H9 (cell line): ENCODE results near the gene DENND5B. TPM values are rescaled to one million over a fixed set of nuclear protein-coding genes. Genes with fewer than 3 reads are reported as not detected.

ENCODE experiments used
- DNase-seq: peaks from one replicate; pipeline ENCODE4 v3.0.0-alpha.2; 2017
- H2AFZ ChIP-seq: one replicate; pipeline ENCODE4 v1.6.1; 2013; ENCODE audit warnings: mild to moderate bottlenecking, low read length, control low read depth, moderate library complexity
- H2AK5ac ChIP-seq: 2 replicates; pipeline ENCODE4 v1.6.1; 2013; ENCODE audit warnings: low read length, control low read depth, mixed read lengths; ENCODE audit not compliant: insufficient read length
- H2BK120ac ChIP-seq: one replicate; pipeline ENCODE4 v1.6.1; 2013; ENCODE audit warnings: low read depth, mild to moderate bottlenecking, low read length, control low read depth, inconsistent platforms; ENCODE audit not compliant: poor library complexity, severe bottlenecking
- H2BK12ac ChIP-seq: 2 replicates; pipeline ENCODE4 v1.6.1; 2013; ENCODE audit warnings: low read length, control low read depth, mixed read lengths, low read depth; ENCODE audit not compliant: insufficient read length
- H2BK15ac ChIP-seq: 2 replicates; pipeline ENCODE4 v1.6.1; 2013; ENCODE audit warnings: low read depth, low read length, control low read depth
- H2BK20ac ChIP-seq: one replicate; pipeline ENCODE4 v1.6.1; 2013; ENCODE audit warnings: low read depth, mild to moderate bottlenecking, low read length, control low read depth, inconsistent platforms; ENCODE audit not compliant: poor library complexity, severe bottlenecking
- H2BK5ac ChIP-seq: 2 replicates; pipeline ENCODE4 v1.6.1; 2013; ENCODE audit warnings: low read length, control low read depth, mixed read lengths; ENCODE audit not compliant: insufficient read length
- H3K14ac ChIP-seq: 2 replicates; pipeline ENCODE4 v1.6.1; 2013; ENCODE audit warnings: low read length, control low read depth; ENCODE audit not compliant: insufficient read depth
- H3K18ac ChIP-seq: 2 replicates; pipeline ENCODE4 v1.6.1; 2013; ENCODE audit warnings: low read depth, mild to moderate bottlenecking, mixed read lengths, low read length, control low read depth; ENCODE audit not compliant: insufficient read length
- H3K23ac ChIP-seq: 2 replicates; pipeline ENCODE4 v1.6.1; 2013; ENCODE audit warnings: low read length, control low read depth, mixed read lengths, low read depth; ENCODE audit not compliant: insufficient read length
- H3K23me2 ChIP-seq: 2 replicates; pipeline ENCODE4 v1.6.1; 2013; ENCODE audit warnings: low read depth, mild to moderate bottlenecking, mixed read lengths, low read length, control low read depth; ENCODE audit not compliant: insufficient read length, poor library complexity, severe bottlenecking
- H3K27ac ChIP-seq: 2 replicates; pipeline ENCODE4 v1.5.1; 2013; ENCODE audit warnings: low read length, control low read depth, mixed read lengths, low read depth; ENCODE audit not compliant: insufficient read length
- H3K27me3 ChIP-seq: 2 replicates; pipeline ENCODE4 v1.6.1; 2013; ENCODE audit warnings: low read length, control low read depth, inconsistent platforms; ENCODE audit not compliant: insufficient read depth
- H3K4ac ChIP-seq: 2 replicates; pipeline ENCODE4 v1.6.1; 2013; ENCODE audit warnings: low read depth, mild to moderate bottlenecking, control low read depth, inconsistent platforms, low read length, moderate library complexity
- H3K4me1 ChIP-seq: 2 replicates; pipeline ENCODE4 v1.6.1; 2013; ENCODE audit warnings: low read length, control low read depth, inconsistent platforms; ENCODE audit not compliant: insufficient read depth
- H3K4me2 ChIP-seq: 2 replicates; pipeline ENCODE4 v1.6.1; 2013; ENCODE audit warnings: low read length, control low read depth, mixed read lengths; ENCODE audit not compliant: insufficient read length, insufficient read depth
- H3K56ac ChIP-seq: 2 replicates; pipeline ENCODE4 v1.6.1; 2013; ENCODE audit warnings: low read depth, mild to moderate bottlenecking, mixed read lengths, low read length, control low read depth; ENCODE audit not compliant: insufficient read length
- H3K79me1 ChIP-seq: 2 replicates; pipeline ENCODE4 v1.6.1; 2013; ENCODE audit warnings: low read depth, mild to moderate bottlenecking, moderate library complexity, low read length, control low read depth, inconsistent platforms; ENCODE audit not compliant: insufficient read depth, poor library complexity, severe bottlenecking
- H3K79me2 ChIP-seq: 2 replicates; pipeline ENCODE4 v1.6.1; 2013; ENCODE audit warnings: low read length, control low read depth, inconsistent platforms; ENCODE audit not compliant: insufficient read depth
- H3K9ac ChIP-seq: 2 replicates; pipeline ENCODE4 v1.6.1; 2013; ENCODE audit warnings: low read length, control low read depth, mixed read lengths; ENCODE audit not compliant: insufficient read length; ENCODE audit errors: extremely low read depth
- H3K9me3 ChIP-seq: one replicate; pipeline ENCODE4 v1.6.1; 2013; ENCODE audit warnings: low read depth, low read length, inconsistent platforms; ENCODE audit not compliant: control insufficient read depth
- H3T11ph ChIP-seq: one replicate; pipeline ENCODE4 v1.6.1; 2013; ENCODE audit warnings: mild to moderate bottlenecking, low read length, control low read depth, inconsistent platforms
- H4K20me1 ChIP-seq: one replicate; pipeline ENCODE4 v1.6.1; 2013; ENCODE audit not compliant: control insufficient read depth, insufficient read length, insufficient read depth
- H4K5ac ChIP-seq: 2 replicates; pipeline ENCODE4 v1.6.1; 2013; ENCODE audit warnings: low read depth, mild to moderate bottlenecking, mixed read lengths, low read length, control low read depth; ENCODE audit not compliant: insufficient read length
- H4K8ac ChIP-seq: replicated peaks from 2 replicates; pipeline ENCODE4 v1.6.1; 2013; ENCODE audit warnings: low read length, control low read depth, mixed read lengths, low read depth; ENCODE audit not compliant: insufficient read length
- H4K91ac ChIP-seq: 2 replicates; pipeline ENCODE4 v1.6.1; 2013; ENCODE audit warnings: low read depth, mild to moderate bottlenecking, moderate library complexity, mixed read lengths, low read length, control low read depth; ENCODE audit not compliant: insufficient read length
- H3K27ac Mint-ChIP-seq, 3 experiments: 2 replicates in 2 of 3; 3 replicates in 1 of 3; pipeline ENCODE4 v1.8.0; 2020 to 2021; ENCODE audit warnings: mixed read lengths in 3 of 3, mild to moderate bottlenecking in 1 of 3, moderate library complexity in 1 of 3
- H3K27me3 Mint-ChIP-seq: 2 replicates; pipeline ENCODE4 v1.8.0; 2021; ENCODE audit warnings: low read depth, mild to moderate bottlenecking, moderate library complexity, mixed read lengths
- H3K36me3 Mint-ChIP-seq, 3 experiments: 2 replicates in 2 of 3; 3 replicates in 1 of 3; pipeline ENCODE4 v1.8.0; 2020 to 2021; ENCODE audit warnings: low read depth in 3 of 3, mixed read lengths in 3 of 3; ENCODE audit not compliant: insufficient read depth in 1 of 3
- H3K4me1 Mint-ChIP-seq, 2 experiments: 2 replicates each; pipeline ENCODE4 v1.8.0; 2020; ENCODE audit warnings: mixed read lengths in 2 of 2
- H3K4me3 Mint-ChIP-seq, 2 experiments: 2 replicates in 1 of 2; 3 replicates in 1 of 2; pipeline ENCODE4 v1.8.0; 2020 to 2021; ENCODE audit warnings: mild to moderate bottlenecking in 2 of 2, mixed read lengths in 2 of 2, moderate library complexity in 1 of 2
- H3K9me3 Mint-ChIP-seq, 2 experiments: 2 replicates in 1 of 2; 3 replicates in 1 of 2; pipeline ENCODE4 v1.8.0; 2020; ENCODE audit warnings: mild to moderate bottlenecking in 2 of 2, mixed read lengths in 2 of 2, moderate library complexity in 1 of 2
- total RNA-seq: library from RNA; stranded (reverse); gene quantifications from 2 replicates; pipeline ENCODE4 v1.2.1, GENCODE V29; 2021
- TF ChIP-seq, protein P1 (sequence below): fragments of 200-600 bp; sonication (generic); conservative IDR thresholded peaks from 3 replicates; pipeline ENCODE4 v1.8.0; 2021; ENCODE audit warnings: antibody characterized with exemption, mild to moderate bottlenecking

The DENND5B gene
- total RNA-seq, 1 experiment from 2014 or later = 13.4 TPM

DNA sequence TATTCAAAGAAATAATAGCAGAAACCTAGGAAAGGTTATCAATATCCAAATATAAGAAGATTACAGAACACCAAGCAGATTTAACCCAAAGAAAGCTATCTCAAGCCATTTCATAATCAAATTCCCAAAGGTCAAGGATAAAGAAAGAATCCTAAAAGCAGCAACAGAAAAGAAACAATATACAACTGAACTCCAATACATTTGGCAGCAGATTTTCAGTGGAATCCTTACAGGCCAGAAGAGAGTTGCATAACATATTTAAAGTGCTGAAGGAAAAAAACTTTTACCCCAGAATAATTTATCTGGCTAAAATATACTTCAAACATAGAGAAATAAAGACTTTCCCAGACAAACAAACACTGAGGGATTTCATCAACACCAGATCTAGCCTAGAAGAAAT lies 54.3 kb downstream of the DENND5B start:
- Histone ChIP-seq H3K4me2 (no peak overlapping the region), H3K4ac (no peak overlapping the region)
- H3K36me3 Mint-ChIP-seq = peaks cover 0 to 6% (median 6%) of the 10 kb centered on the region in 3 experiments; a peak in 5 of 7 replicates

More for the DNA sequence above, 54.3 kb downstream of the DENND5B start:
- Histone ChIP-seq H2AFZ (no peak overlapping the region), H3K79me2 (no peaks in the 10 kb centered on the region), H3K56ac (no peak overlapping the region), H4K91ac (no peak overlapping the region), H3K9ac (no peak overlapping the region), H2BK5ac (no peak overlapping the region), H2BK12ac (no peak overlapping the region), H3K4me1 (no peaks in the 10 kb centered on the region; the same call in 1 of the 2 replicates), H3K23ac (no peak overlapping the region), H4K8ac (no peak overlapping the region), H3K14ac (no peak overlapping the region), H4K20me1 (no peaks in the 10 kb centered on the region), H3K27me3 (no peaks in the 10 kb centered on the region), H2AK5ac (no peak overlapping the region), H3T11ph (no peak overlapping the region), H3K79me1 (no peaks in the 10 kb centered on the region), H2BK15ac (no peak overlapping the region), H3K23me2 (no peaks in the 10 kb centered on the region), H2BK20ac (no peak overlapping the region), H3K9me3 (no peaks in the 10 kb centered on the region), H2BK120ac (no peak overlapping the region), H4K5ac (no peak overlapping the region), H3K18ac (no peak overlapping the region), H3K27ac (no peak overlapping the region)
- H3K9me3 Mint-ChIP-seq = peaks cover 0 to 3% of the 10 kb centered on the region in 2 experiments; a peak in 1 of 5 replicates
- peaks cover 18 to 30% of the 10 kb centered on the region in 2 experiments for H3K4me1 Mint-ChIP-seq
- TF ChIP-seq, protein P1, sequence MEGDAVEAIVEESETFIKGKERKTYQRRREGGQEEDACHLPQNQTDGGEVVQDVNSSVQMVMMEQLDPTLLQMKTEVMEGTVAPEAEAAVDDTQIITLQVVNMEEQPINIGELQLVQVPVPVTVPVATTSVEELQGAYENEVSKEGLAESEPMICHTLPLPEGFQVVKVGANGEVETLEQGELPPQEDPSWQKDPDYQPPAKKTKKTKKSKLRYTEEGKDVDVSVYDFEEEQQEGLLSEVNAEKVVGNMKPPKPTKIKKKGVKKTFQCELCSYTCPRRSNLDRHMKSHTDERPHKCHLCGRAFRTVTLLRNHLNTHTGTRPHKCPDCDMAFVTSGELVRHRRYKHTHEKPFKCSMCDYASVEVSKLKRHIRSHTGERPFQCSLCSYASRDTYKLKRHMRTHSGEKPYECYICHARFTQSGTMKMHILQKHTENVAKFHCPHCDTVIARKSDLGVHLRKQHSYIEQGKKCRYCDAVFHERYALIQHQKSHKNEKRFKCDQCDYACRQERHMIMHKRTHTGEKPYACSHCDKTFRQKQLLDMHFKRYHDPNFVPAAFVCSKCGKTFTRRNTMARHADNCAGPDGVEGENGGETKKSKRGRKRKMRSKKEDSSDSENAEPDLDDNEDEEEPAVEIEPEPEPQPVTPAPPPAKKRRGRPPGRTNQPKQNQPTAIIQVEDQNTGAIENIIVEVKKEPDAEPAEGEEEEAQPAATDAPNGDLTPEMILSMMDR = no peak
- no peak for DNase-seq
- H3K27ac Mint-ChIP-seq = no peak overlapping the region; a peak in 1 of 7 replicates
- H3K4me3 Mint-ChIP-seq = no peak overlapping the region
- H3K27me3 Mint-ChIP-seq = no peaks in the 10 kb centered on the region
